NCI-H2029 treated with DMSO at 0.1 percent for 48 hours (cell line): ENCODE measurements around the gene DHRS7B.
"Not testable (repeated sequence)": the region's sequence is repeated elsewhere in the genome, so short reads cannot be mapped to it uniquely, and the experiment has no call there.

Experiments
- DNase-seq: peaks from one replicate; lab custom pipeline; 2025; lab: John Stamatoyannopoulos, UW

DHRS7B gene

GRCh38 chr17:21209511-21210175 lies 82.9 kb downstream of the DHRS7B start:
- no peak for DNase-seq

- DNase-seq: no peak
Observed at GRCh38 chr17:21210411-21211076, 83.8 kb downstream of the DHRS7B start.

GRCh38 chr17:21211825-21212479 lies 85.2 kb downstream of the DHRS7B start:
- DNase-seq: no peak

GRCh38 chr17:21212826-21213637 lies 86.3 kb downstream of the DHRS7B start:
- DNase-seq: no peak

GRCh38 chr17:21213638-21214014 lies 86.9 kb downstream of the DHRS7B start:
- no peak for DNase-seq

GRCh38 chr17:21214015-21214776 lies 87.4 kb downstream of the DHRS7B start, which contains the start of gene TMEM11:
Gene TMEM11, minus strand, starts transcription at chr17:21214161. Its CDS starts 9 bp downstream, at chr17:21214152.
- DNase-seq: peak; percentile 81

- DNase-seq: no peak
Observed at GRCh38 chr17:21214777-21215541, 88.2 kb downstream of the DHRS7B start.

- no peak for DNase-seq
Observed at GRCh38 chr17:21215935-21216334, 89.2 kb downstream of the DHRS7B start.

- DNase-seq: no peak
Observed at GRCh38 chr17:21217346-21217745, 90.6 kb downstream of the DHRS7B start.

GRCh38 chr17:21218101-21218500 lies 91.3 kb downstream of the DHRS7B start:
- DNase-seq: no peak

GRCh38 chr17:21218831-21219380 lies 92.1 kb downstream of the DHRS7B start:
- no peak for DNase-seq

GRCh38 chr17:21223086-21223485 lies 96.3 kb downstream of the DHRS7B start:
- no peak for DNase-seq

GRCh38 chr17:21227277-21227676 lies 100.5 kb downstream of the DHRS7B start:
- not testable (repeated sequence) for DNase-seq

GRCh38 chr17:21228111-21228510 lies 101.3 kb downstream of the DHRS7B start:
- no peak for DNase-seq

- DNase-seq: no peak
Observed at GRCh38 chr17:21228845-21229244, 102.1 kb downstream of the DHRS7B start.

GRCh38 chr17:21231533-21231932 lies 104.8 kb downstream of the DHRS7B start:
- DNase-seq: no peak

- no peak for DNase-seq
Observed at GRCh38 chr17:21232033-21232749, 105.4 kb downstream of the DHRS7B start.

- no peak for DNase-seq
Observed at GRCh38 chr17:21233581-21234347, 107.0 kb downstream of the DHRS7B start.

- no peak for DNase-seq
Observed at GRCh38 chr17:21235921-21236320, 109.2 kb downstream of the DHRS7B start.
